Measurements from ENCODE around the gene HTR6.

The HTR6 gene

DNA sequence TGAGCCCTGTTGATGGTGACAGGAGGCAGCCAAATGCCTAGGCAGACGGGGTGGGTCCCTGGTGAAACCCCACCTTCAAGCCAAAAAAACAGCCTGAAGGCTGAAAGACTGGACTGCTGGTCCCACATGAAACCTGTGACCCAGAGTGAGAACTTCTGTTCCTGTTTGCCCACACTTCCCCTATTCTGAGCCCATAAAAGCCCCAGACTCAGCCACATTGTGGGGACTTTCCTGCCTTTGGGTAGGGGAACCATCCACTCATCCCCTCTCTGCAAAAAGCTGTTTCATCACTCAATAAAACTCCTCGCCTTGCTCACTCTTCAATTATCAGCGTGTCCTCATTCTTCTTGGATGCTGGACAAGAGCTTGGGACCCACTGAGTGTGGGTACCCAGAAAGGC lies 25.2 kb downstream of the HTR6 start:
- no peak for DNase-seq

- DNase-seq, result no peak
Measured at GRCh38 chr1:19690342-19690741, 25.7 kb downstream of the HTR6 start.

- no peak for DNase-seq
Measured at GRCh38 chr1:19694298-19694697, 29.6 kb downstream of the HTR6 start.

GRCh38 chr1:19695772-19696171 lies 31.1 kb downstream of the HTR6 start:
- DNase-seq, result no peak

DNA sequence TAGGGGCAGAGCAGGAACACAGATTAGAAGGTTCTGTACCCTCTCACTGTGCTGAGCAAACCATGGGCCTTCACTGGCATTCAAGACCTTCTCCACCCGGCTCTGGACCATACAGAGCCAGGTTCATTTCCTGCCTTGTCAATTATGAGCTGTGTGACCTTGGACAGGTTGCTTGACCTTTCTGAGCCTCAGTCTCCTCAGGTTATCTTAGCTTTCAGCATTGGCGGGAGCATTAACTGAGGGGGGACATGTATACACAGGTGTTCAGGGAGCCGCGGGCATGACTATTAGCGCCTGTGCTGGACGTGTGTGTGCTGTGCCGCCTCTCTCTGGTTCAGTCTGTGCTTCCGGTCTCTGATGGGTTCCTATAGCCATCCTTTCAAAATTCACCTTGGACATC lies 32.1 kb downstream of the HTR6 start:
- no peak for DNase-seq

- no peak for DNase-seq
Measured at GRCh38 chr1:19698181-19698580, 33.5 kb downstream of the HTR6 start.

- DNase-seq, result no peak
Measured at GRCh38 chr1:19700079-19700777, 35.6 kb downstream of the HTR6 start.

- no peak for DNase-seq
Measured at GRCh38 chr1:19703280-19703679, 38.6 kb downstream of the HTR6 start.

- peak; percentile 61 for DNase-seq
Measured at GRCh38 chr1:19704247-19705113, 39.8 kb downstream of the HTR6 start.

DNA sequence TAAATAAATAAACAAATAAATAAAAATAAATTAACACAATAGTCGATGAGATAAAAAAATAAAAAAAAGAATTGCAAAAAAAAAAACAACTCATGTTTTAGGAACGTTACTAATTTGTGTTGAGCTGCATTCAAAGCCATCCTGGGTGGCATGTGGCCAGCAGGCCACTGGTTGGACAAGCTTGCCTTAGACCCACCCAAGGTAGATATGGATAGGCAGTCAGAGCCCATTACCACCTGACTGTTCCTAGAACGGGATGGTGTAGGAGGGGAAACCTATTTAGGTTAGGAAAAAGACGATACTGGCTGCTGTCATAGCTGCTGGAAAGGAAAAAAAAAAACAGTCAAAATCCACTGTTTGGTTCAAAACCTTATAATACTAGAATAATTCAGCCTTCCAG lies 40.8 kb downstream of the HTR6 start:
- no peak for DNase-seq

- DNase-seq, result no peak
Measured at GRCh38 chr1:19706136-19706535, 41.5 kb downstream of the HTR6 start.

GRCh38 chr1:19708567-19709110 lies 44.0 kb downstream of the HTR6 start:
- no peak for DNase-seq

- no peak for DNase-seq
Measured at GRCh38 chr1:19709260-19709793, 44.7 kb downstream of the HTR6 start.

DNA sequence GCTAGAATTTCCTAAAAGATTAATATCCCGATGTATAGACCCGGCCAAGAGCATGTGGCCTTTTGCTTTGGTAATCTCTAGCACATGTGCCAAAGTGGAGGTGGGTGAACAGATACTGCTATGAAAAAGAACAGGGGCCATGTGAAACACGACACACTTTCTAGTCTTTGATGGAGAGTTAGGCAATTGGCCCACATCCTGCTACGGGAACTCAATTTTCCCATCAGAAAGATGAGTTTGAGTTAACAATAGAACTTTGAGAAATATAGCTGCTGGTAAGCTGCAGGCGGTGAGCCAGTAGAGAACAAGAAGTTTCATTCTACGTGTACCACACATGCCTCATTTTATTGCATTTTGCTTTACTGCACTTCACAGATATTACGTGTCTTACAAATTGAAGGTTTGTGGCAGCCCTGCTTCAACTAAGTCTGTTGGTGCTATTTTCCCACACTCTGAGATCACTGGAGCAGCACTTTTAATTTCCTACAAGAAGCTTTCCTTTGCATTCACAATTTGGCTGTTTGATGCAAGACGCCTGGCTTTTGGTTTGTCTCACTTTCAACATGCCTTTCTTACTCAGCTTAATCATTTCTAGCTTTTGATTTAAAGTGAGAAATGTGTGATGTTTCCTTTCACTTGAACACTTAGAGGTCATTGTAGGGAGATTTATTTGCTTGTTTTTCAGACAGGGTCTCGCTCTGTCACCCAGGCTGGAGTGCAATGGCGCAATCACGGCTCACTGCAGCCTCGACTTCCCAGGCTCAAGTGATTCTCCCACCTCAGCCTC lies 46.3 kb downstream of the HTR6 start:
- DNase-seq, result peak; percentile 6

GRCh38 chr1:19712928-19713327 lies 48.3 kb downstream of the HTR6 start:
- no peak for DNase-seq

DNA sequence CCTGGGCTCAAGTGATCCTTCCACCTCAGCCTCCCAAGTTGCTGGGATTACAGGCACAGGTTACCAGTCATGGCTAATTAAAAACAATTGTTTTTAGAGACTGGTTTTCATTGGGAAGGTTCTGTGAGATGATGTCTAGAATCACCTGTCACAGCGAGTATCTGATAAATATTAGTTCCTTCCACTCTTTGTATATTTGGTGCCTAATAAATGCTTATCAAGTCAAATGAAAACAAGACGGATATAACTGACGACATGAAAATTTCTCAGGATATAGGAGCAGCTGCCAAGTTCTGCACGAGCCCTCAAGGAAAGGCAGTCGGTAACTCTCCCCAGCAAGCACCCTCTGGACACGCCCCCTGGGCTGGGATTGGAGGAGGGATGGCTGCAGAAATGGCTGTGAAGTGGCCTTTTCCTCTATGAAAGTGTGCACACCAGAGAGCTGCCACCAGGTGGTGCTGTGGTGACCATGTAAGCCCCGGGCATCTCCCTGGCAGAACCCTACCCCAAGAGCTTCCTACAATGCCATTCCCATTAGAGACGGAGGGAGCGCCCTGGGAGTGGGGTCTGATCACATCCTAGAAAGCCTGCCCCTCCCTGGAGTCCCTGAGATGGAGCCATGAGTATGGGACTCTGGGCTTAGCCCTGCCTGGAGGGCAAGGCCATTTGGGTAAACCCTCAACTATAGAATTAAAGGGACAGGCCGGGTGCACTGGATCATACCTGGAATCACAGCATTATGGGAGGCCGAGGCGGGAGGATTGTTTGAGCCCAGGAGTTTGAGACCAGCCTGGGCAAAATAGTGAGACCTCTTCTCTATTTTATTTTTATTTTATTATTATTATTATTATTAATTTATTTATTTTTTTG lies 50.9 kb downstream of the HTR6 start:
- peak; percentile 90 for DNase-seq

DNA sequence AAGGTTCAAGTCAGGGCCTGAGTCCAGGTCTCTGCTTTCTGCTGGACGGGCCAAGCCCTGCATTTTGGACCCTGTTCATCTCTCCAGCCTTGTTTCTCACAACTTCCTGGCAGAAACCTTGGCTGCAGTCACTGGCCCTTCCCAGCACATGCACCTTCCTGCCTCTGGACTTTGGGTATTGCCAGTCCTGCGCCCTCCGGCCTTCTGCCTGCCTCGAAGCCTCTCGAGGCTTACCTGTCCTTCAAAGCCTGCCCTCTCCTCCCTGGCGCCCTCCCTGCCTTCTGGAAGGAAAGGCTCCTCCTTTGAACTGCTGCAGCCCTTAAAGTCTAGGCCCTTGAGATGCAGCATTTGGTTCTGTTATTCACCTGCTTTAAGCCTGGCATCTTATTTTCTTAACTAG lies 52.8 kb downstream of the HTR6 start:
- no peak for DNase-seq

DNA sequence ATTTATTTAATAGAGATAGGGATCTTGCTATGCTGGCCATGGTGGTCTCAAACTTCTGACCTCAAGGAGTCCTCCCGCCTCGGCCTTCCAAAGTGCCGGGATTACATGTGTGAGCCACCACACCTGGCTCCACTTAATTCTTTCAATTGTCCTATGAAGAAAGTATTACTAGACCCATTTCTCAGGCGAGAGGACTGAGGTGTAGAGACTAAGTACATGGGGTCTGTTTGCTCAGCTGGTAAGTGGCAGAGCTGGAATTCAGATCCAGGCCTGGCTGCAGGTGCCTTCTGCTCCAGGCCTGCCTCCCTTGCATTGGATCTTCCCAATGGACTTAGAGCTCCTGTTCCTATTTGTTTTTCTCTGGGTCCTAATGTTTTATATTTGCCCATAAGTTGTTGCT lies 55.5 kb downstream of the HTR6 start:
- no peak for DNase-seq

DNA sequence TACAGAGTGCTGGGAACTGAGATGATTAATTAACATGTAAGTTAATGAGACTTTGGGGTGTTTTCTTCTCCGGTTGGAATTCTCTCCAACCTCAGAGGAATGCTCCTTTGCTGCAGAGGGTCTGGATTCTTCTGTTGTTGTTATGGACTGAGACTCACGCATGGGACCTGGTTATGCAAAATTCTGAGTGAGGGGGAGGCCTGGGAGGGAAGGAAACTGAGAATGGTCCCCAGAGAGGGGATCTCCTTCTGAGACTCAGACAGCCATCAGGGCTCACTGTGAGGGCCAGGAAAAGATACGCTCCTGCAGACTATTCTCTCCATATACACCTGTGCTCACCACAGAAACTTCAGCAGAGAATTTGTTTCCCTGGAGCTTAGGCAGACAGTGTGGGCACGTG lies 56.3 kb downstream of the HTR6 start:
- no peak for DNase-seq

DNA sequence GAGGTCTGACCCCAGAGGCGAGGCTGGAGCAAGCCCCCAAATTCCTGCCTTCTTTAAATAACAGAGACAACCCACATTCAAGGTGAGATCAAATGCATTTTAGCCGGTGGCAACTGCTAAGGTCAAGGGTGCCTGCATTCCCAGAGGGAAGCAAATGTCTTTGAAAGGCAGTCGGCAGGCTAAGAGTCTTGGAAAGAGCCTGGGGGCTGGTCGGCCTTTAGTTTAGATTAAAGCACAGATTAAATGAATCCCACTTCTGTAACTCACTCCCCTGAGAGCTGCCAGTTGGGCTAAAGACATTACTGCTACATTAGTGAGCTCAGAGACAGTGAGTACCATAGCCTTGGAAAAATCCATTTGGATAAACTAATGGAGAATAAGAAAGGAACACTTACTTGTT lies 59.2 kb downstream of the HTR6 start:
- no peak for DNase-seq

DNA sequence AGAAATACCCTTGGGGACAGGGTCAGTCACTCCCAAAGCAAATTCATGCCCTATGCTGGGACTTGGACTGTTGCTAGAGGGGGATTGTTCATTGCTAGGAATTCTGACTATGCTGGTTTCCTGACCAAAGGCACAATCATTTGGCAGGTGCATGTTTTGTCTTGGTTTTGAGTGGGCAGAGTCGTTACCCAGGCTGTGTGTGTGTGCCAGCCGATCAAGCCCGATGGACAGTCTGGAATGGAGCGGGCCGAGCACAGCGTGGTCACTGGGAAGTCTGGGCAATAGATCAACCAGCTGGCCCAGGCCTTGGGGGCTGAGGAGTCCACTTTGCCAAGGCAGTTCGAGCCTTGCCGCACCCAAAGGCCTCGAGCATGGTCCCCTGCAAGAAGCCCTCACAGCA lies 60.9 kb downstream of the HTR6 start:
- no peak for DNase-seq
